Fibroblast of skin of scalp (primary cell): ENCODE data around the gene CALHM5.

Experiments used
- DNase-seq: peaks from one replicate; pipeline ENCODE4 v3.0.0-alpha.2; 2013

Gene CALHM5

GRCh38 chr6:116550796-116551195 is 39.4 kb downstream of the CALHM5 start:
- no peak for DNase-seq

- no peak for DNase-seq
These were observed 42.0 kb downstream of the CALHM5 start, which contains the start of gene CALHM4 for GRCh38 chr6:116553451-116553850. TSS of gene CALHM4 (plus strand) at chr6:116553751. CDS start at chr6:116553794, 43 bp downstream.

GRCh38 chr6:116556065-116556464 is 44.6 kb downstream of the CALHM5 start:
- peak; percentile 82 for DNase-seq

GRCh38 chr6:116556814-116557415 is 45.5 kb downstream of the CALHM5 start:
- no peak for DNase-seq

GRCh38 chr6:116557893-116558292 is 46.5 kb downstream of the CALHM5 start:
- DNase-seq: peak; percentile 96

- no peak for DNase-seq
These were observed 48.7 kb downstream of the CALHM5 start for GRCh38 chr6:116560130-116560529.

GRCh38 chr6:116561377-116562018 is 50.1 kb downstream of the CALHM5 start:
- DNase-seq: peak; percentile 73

GRCh38 chr6:116562019-116562403 is 50.6 kb downstream of the CALHM5 start:
- no peak for DNase-seq

- no peak for DNase-seq
These were observed 51.2 kb downstream of the CALHM5 start for GRCh38 chr6:116562614-116563013.

GRCh38 chr6:116563830-116564229 is 52.4 kb downstream of the CALHM5 start:
- no peak for DNase-seq

GRCh38 chr6:116564311-116564710 is 52.9 kb downstream of the CALHM5 start:
- DNase-seq: peak; percentile 72

GRCh38 chr6:116564921-116565872 is 53.8 kb downstream of the CALHM5 start:
- DNase-seq: peak; percentile 33

GRCh38 chr6:116568111-116568510 is 56.7 kb downstream of the CALHM5 start:
- no peak for DNase-seq

GRCh38 chr6:116568821-116569755 is 57.6 kb downstream of the CALHM5 start:
- no peak for DNase-seq

GRCh38 chr6:116570856-116571682 is 59.6 kb downstream of the CALHM5 start, which contains the start of gene RWDD1:
TSS of gene RWDD1 (plus strand) at chr6:116571504. CDS start at chr6:116571583, 79 bp downstream.
- peak; percentile 100 for DNase-seq

- no peak for DNase-seq
These were observed 60.2 kb downstream of the CALHM5 start for GRCh38 chr6:116571683-116572000.

- no peak for DNase-seq
These were observed 60.7 kb downstream of the CALHM5 start for GRCh38 chr6:116572162-116572561.
